Umbilical cord (tissue), 2 donors: ENCODE measurements around the gene ELAPOR1. TPM values are rescaled to one million over a fixed set of nuclear protein-coding genes. Genes with fewer than 3 reads are reported as not detected.
A peak's percentile ranks its signal among the peaks of the same experiment; 100 is the strongest.
"Not testable (repeated sequence)": the region's sequence is repeated elsewhere in the genome, so short reads cannot be mapped to it uniquely, and the experiment has no call there.

ENCODE experiments used
- DNase-seq: peaks from one replicate; pipeline ENCODE4 v3.0.0-alpha.2; 2015; ENCODE audit warnings: low spot score
- total RNA-seq: library from RNA; depleted of rRNA; stranded (reverse); fragments of >200 nt; gene quantifications from one replicate; pipeline ENCODE4 v1.2.3, GENCODE V29; 2014; ENCODE audit warnings: low replicate concordance; ENCODE audit not compliant: insufficient read depth

The ELAPOR1 gene
- total RNA-seq, 1 donor from 2014 or later = 1.9 TPM

DNA sequence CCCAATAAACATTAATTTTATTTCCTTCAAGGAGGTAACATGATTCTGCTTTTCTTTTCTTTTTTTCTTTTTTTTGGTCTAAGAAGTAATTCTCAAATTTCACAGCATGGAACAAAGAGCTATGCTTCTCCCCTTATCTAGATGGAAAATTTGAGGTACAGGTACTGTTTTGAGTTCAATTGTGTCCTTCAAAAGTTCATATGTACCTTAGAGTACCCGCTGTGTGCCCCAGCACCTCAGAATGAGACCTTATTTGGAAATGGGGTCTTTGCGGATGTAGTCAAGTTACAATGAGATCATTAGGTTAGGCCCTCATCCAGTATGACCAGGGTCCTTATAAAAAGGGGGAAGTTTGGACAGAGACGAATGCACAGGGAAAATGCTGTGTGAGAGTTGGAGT lies 22.0 kb downstream of the ELAPOR1 start:
- no peak for DNase-seq

DNA sequence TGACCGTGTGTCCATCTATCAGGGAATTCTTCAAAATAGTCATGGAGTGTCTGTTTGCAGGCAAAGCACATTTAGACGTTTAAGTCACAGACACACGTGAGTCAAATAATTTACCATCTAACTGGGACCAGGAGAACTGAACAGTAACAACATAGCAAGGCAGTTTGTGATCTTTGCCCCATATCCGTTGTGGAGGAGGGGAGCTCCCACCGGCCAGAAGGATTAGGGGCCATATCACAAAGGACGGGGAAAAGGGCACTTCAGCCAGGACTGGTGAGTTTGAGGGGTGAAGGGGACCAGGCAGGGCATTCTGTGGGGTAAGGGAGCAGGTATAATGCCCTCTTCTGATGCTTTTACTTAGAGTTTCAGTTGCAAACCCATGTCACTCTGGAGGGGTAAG lies 22.9 kb downstream of the ELAPOR1 start:
- no peak for DNase-seq

DNA sequence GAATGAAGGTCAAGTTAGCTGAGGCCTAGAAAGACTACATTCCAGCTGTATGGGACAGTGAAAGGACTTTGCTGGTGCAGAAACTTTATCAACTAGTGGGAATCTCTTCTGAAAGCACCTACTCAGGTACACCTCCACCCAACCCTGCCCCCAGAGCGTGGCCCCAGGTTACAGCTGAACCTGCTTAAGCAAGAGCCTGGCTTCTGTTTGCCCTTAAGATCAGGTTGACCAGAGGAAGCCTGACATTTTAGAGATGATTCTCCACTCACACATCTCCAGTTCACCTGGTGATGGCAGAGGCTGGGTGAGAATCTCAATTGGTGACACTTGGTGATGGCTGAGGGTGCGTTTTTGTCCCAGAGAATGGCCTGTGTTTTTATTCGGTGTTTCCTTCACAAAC lies 24.0 kb downstream of the ELAPOR1 start:
- DNase-seq = no peak

DNA sequence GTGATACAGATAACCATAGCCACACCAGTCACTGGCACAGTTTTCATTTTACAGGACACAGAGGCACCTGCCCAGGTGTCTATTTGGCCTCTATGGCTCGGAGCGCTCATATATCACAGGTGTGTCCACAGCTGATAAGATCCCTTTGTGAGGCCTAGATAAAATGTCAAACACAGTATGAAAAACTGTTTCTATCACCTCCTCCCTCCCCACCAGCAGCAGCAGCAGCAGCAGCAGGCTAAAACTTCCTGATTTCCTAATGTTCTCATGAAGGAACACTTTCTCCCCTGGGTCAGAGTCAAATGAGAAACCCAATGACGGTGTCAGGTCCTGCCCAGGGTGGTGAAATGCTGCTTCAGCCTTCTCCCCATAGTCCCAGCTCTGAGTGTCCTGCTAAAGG lies 24.4 kb downstream of the ELAPOR1 start:
- DNase-seq = no peak

DNA sequence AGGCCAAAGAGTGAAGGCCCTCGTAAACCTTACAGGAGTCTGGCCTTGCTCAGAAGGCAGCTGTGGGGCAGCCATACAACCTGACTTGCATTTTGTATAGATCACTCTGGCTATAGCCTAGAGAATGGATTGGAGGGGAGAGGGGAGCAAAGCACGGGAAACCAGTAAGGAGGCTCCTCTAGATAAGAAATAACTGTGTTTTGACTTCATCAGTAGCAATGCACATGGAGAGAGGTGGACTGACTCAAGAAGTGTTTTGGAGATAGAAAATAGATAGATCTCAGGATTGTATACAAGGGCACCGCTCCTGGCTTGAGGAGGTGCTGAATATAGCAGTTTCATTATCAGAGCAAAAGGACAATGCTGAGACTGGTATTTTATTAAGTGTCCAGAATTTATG lies 26.5 kb downstream of the ELAPOR1 start:
- no peak for DNase-seq

DNA sequence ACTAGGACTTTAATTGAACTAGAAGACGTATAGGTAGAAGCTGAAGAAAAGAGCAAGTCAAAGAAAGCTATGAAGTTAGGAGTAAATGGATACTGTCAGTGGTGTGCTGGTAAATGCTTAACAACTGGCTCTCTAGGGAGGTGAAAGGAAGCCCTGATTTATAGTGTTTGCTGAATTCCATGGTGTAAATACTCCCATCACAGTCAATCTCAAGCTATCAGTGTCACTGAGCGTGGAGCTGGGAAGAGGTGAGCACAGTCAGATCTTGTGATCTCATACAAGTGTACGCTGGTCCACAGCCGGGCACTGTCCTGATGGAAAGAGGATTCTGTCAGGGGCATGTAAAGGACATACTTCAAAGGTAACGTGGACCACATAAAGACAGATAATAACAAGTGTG lies 28.3 kb downstream of the ELAPOR1 start:
- no peak for DNase-seq

DNA sequence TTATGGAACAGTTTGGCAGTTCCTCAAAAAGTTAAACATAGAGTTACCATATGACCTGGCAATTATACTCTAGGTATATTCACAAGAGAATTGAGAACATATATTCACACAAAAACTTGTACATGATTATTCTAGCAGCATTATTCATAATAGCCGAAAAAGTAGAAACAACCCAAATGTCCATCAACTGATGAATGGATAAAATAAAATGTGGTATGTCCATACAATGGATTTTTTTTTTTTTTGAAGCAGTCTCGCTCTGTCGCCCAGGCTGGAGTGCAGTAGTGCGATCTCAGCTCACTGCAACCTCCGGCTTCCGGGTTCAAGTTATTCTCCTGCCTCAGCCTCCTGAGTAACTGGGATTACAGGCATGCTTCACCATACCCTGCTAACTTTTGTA lies 28.8 kb downstream of the ELAPOR1 start:
- DNase-seq = not testable (repeated sequence)

DNA sequence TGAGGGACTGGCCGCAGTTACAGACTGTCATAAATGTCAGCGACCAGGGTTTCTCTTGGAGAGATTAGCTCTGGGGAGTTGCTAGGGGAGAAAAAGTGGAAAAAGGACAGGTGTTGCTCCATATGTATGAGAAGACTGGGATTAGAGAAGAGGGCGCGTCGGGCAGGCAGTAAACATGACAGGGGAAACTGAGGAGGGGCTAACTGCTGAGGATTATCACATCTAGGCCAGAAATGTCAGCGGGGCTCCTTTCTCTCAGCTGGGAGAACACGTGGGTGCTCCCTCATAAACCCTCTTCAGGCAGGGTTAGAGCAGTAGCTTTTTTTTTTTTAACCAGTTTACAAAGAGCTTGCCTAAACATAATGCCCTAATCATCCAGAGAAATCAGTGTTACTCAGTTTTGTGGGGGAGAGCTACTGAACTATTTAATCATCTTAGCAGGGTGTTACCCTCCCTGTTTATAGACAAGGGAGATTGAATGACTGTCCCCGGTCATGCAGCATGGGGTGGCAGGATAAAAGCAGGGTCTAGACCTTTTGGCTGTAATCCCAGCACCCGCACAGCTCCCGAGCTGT lies 35.2 kb downstream of the ELAPOR1 start:
- no peak for DNase-seq

DNA sequence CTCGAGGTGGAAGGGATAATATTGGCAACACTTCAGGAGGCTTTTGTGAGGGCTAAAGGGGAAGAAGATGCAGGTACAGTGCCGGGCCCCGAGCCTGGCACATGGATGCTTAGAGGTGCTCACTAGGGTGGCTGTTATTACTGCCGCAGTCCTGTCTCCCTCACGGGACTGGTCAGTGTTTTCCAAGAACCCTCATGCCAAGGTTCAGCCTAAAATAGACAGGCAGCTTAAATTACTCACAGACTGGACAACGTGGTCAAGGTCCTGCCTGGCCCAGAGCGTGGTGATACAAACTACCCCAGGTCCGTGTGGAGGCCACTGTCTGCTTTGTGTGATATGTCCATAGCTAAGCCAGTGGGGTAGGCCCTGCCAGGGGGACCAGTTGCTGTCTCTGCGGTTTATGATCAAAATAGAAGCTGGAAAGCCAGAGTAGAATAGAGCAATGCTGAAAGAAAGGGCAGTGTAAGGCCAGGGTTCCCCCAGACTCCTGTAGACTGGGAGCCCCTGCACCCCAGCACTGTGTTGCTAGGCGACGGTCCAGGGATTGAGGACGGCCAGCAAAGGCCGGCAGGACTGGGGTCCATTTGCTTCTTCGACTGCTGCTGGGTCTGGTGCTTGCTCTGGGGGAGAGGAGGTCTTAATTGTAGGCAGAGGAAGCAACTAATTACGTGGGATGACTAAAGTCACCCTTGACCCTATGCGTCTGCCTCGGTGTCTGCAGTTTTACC lies 36.1 kb downstream of the ELAPOR1 start:
- DNase-seq = no peak

DNA sequence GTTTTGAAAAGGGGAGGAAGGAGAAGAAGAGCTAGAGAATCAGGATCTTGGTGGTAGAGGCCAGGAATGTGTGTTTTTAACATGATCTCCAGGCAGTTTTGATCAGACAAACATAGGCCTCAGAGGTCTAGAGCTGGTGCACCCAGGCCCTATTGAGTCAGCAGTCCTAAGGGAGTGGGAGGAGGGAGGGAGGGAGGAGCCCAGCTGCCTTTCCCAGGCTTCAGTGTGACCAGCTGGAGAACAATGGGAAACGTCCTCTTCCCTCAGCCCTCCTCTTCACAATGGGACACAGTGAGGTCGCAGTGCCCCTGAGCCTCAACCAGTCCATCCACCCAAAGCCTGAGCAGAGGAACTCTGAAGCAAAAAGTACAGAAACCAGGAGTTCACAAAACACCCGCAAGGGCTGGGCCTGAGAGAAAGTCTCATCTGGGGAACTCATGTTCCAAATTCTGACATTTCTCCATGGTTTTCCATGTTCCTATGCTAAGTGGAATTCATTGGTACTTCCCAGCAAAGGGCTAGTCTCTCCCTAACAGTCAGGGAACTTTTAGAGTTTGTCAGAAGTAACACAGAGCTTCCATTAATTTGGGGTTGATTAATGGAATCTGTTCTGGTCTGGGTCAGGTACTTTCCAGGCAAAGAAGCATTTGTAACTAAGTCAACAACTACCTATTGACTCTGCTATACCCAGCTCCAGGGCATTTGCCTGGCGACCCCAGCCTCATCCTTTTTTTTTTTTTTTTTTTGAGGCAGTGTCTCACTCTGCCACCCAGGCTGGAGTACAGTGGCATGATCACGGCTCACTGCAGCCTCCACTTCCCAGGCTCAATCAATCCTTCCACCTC lies 37.5 kb downstream of the ELAPOR1 start:
- DNase-seq = peak; percentile 11

DNA sequence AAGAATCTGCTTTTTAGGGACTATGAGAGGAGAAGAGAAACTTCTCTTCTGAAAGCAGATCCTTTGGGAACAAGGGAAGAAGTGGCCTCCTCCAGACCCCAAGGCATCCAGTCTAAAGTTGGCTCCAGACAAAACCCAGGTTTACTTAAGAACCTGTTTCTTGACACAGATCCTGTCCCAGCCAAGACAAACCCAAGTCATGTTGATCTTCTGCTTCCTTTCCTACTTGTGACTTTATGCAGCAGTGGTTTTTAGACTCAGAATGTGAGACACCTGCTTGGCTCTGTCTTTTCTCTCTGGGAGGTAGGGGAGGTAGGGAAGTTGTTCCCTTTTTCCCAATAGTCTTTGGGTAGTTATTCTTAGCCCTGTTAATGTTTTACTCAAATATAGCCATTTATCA lies 38.3 kb downstream of the ELAPOR1 start:
- no peak for DNase-seq

DNA sequence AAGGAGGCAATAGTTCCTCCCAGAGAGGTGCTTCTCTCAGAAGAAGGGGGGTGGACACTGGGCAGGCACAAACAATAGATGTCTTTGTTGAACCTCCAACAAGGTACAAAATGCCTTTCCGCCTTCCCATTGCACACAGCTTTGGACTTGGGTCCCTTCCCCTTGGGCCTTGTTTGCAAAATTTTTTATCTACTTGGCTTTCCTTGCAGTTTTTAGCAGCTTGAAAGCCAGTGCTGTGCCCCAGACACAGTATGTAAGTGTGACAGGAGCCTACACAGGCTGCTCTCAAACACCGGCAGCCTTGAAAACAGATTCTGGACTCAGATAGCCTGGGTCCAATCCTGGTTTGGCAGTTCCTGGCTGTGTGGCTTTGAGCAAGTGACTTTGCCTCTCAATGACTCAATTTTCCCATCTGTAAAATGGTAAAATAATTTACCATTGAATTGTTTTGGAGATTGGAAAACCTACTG lies 43.0 kb downstream of the ELAPOR1 start:
- no peak for DNase-seq

DNA sequence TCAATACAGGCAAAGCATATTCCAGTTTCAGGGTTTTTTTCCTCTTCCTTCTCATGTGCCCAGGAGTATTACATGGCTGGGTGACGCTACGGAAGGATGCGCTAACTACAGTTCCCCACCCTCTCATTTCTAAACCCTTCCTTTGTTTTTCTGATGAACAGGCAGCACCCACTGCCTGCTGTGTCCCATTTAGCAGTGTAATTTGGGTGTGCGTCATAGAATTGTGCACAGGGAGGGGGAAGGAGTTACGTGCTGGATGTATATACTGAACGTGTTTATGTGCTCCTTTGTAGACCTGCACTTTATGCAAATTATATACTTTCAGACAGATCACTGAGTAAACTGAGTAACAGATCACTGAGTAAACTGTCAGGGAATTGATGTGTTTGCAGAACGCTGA lies 44.5 kb downstream of the ELAPOR1 start:
- DNase-seq = no peak

DNA sequence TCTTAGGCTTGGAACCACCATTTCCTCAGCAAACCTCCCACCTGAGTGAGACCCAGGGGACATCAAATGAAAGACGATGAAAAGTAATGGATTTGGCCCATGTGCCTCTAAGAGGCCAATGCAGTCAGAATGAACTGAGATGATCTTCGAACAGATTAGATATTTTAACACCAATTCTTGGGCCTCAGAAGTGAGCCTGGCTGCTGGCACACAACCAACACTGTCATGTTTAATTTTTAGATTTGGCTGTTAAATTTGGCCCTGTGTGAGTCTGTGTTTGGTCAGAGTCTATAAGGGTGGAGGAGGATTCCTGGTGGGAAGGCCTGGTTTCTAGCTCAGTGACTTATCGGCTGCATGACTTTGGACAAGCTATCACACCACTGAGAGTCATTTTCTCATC lies 45.4 kb downstream of the ELAPOR1 start:
- no peak for DNase-seq

DNA sequence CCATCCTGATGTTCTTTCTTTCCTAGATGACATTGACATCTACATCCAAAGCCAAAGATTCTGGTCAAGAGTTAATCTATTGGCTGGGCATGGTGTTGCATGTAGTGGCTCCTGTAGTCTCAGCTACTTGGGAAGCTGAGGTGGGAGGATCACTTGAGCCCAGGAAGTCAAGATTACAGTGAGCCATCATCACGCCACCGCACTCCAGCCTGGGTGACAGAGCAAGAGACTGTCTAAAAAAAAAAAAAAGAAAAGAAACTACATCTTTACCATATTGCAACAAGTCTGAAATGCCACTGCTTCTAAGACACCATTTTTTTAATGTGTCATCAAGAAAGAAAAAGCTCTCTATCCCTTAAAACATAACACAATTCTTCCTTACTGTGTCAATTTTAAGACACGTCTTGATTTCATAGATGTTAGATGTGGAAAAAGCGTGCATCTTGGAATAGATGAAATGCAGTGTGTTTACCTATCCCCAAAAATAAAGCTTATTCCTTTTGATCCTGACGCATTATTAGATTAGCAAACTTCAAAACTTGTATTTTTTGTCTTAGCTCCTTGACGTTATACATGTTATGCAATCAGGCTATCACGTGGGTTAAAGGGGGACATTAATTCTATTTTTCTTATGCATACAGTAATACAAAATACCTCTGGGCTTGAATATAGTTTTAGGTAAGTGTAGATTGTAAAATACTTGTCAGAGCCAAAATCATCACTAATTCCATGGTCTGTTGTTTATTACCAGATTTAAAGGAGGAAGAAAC lies 46.3 kb downstream of the ELAPOR1 start:
- no peak for DNase-seq

DNA sequence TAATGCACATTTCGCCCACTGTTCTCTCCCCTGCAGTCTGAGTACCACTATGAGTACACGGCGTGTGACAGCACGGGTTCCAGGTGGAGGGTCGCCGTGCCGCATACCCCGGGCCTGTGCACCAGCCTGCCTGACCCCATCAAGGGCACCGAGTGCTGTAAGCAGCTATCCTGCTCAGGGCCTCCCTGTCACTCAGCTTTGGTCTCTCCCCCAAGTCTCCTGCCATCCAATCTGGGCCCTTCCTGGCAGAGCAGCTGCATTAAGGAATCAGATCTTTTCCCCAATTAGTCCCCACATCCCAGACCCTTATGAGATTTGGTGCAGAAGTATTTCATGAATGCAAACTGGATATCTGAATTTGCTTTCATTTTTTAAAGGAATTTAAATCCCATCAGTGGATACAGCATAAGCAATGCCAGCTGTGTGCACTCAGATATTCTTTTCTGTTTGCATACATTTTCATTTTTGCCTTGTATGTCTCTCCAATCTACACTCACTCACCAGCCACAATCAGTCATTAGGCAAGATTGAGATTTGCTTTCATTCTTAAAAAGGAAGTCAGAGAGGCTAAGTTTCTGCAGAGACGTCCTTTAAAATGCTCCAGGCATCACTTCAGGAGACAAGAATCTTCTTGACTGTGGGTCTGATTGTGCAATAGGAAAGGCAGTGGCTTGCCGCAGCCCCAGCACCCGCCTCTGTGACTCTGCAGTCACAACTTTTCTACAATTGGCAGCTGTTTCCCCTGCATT lies 48.1 kb downstream of the ELAPOR1 start:
- peak; percentile 92 for DNase-seq

DNA sequence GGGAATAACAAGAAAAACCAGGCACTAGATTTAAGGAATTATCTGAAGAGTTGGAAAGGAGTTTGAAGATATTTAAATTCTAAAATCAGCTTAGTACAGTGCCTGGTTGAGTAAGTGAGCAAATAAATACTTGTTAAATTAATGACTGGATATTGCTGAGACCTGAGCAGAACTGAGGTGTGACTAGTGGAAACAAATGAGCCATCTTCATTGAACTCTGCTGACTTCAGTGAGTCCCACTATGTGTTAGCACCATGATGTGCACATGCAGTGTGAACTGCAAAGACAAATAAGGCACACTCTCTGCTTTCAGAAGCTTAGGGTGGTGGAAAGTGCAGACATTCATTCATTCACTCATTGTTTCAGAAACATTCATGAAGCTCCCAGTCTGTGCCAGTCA lies 48.7 kb downstream of the ELAPOR1 start:
- no peak for DNase-seq

DNA sequence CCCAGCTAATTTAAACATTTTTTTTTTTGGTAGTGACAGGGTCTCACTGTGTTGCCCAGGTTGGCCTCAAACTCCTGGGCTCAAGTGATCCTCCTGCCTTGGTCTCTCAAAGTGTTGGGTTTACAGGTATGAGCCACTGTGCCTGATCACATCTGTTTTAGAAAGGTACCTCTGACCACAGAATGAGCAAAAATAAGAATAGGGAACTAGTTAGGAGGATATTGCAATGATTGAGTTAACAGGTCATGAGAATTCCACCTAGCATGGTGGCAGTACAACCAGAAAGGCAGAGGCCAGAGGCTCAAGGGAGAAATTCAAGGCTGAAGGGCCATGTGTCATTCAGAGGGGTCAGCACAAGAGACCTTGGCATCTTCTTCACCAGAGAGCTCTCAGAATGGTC lies 49.6 kb downstream of the ELAPOR1 start:
- DNase-seq = no peak
